ENCODE data around the gene ARL13B. TPM values are rescaled to one million over a fixed set of nuclear protein-coding genes. Genes with fewer than 3 reads are reported as not detected.

Gene ARL13B
- total and polyA plus RNA-seq, 10 of the 15 experiments (the other 5 are each of a cell fraction or from before 2014, with no cell fraction given) = 3.0 to 10.4 (median 7.9) TPM

GRCh38 chr3:94063496-94064119 lies 83.7 kb downstream of the ARL13B start:
- intact Hi-C loops (cut with micrococcal nuclease; ENCODE audit: unreplicated experiment) = no loop called here
- Histone ChIP-seq H3K9me3 (replicated peaks; ENCODE audit: control insufficient read depth, insufficient read depth, low read length) (peaks cover 14% of the 10 kb centered on the region; the same call in 2 of the 3 replicates), H3K27ac (ENCODE audit: control insufficient read depth, insufficient read depth) (peak overlapping the region; percentile 100), H4K20me1 (ENCODE audit: control insufficient read depth, insufficient read depth) (no peaks in the 10 kb centered on the region), H3K4me3 (peak overlapping the region; percentile 84), H3K79me2 (ENCODE audit: control insufficient read depth, insufficient read depth, low read length) (peaks cover 49% of the 10 kb centered on the region), H3K9ac (ENCODE audit: control insufficient read depth, insufficient read depth, low read length) (peak overlapping the region; percentile 99), H3K4me1 (ENCODE audit: control insufficient read depth, insufficient read depth, low read length) (no peaks in the 10 kb centered on the region), H3K27me3 (replicated peaks in 1 of 2; ENCODE audit: control insufficient read depth in 2 of 2, insufficient read depth in 2 of 2, low read length in 1 of 2) (no peaks in the 10 kb centered on the region), H3K4me2 (ENCODE audit: control insufficient read depth, insufficient read depth) (peak overlapping the region; percentile 86), H3K36me3 (ENCODE audit: control insufficient read depth in 2 of 2, insufficient read depth in 2 of 2, low read length in 1 of 2) (peaks cover 0 to 24% of the 10 kb centered on the region in 2 experiments; a peak in 2 of 4 replicates), H2AFZ (ENCODE audit: control insufficient read depth, low read depth, low read length) (peak overlapping the region; percentile 96)
- SMC1A ChIA-PET (ENCODE audit: uncharacterized antibody, unreplicated experiment) = interaction anchor here (0.6 to 2.0 kb wide), 13 partner anchors 8 to 186 kb away, joined by 3 to 21 read pairs (median 4); partner anchors contain the start of gene ARL13B
- no peak for FAIRE-seq
- BruUV-seq (replicated peaks) = no TSS peak
- RAD21 ChIA-PET (ENCODE audit: unreplicated experiment) = interaction anchor here (0.6 to 2.3 kb wide), 8 partner anchors 7 to 65 kb away, joined by 3 to 24 read pairs (median 6); no protein-coding TSS in a partner anchor
- DNase-seq (ENCODE audit: low read depth, low spot score) = no peak
- 0 out of 3 replicates have a peak, but pooled peaks have one; percentile 8 for ATAC-seq
- POLR2A ChIA-PET = interaction anchor here (0.6 to 2.5 kb wide), 5 partner anchors 8 to 174 kb away, joined by 3 to 30 read pairs (median 3); no protein-coding TSS in a partner anchor
- TF ChIP-seq ZNF687 (IDR thresholded peaks at IDR 0.05) (0 out of 2 replicates have a peak, but pooled peaks have one; percentile 3), SIX5 (IDR thresholded peaks at IDR 0.05; ENCODE audit: low read depth, low read length, severe bottlenecking) (no peak), MLLT1 (IDR thresholded peaks at IDR 0.05) (peak; percentile 74; the same call in 1 of the 2 replicates)
- CTCF ChIA-PET = interaction anchor here (0.6 to 11.1 kb wide), 8 partner anchors 8 to 186 kb away, joined by 3 to 164 read pairs (median 6); no protein-coding TSS in a partner anchor
- in situ Hi-C loops (cut with MboI) = no loop called here
- WGBS (ENCODE audit: insufficient coverage, insufficient replicate concordance, low lambda C conversion rate, missing lambda C conversion rate) = 34% methylated on average over 17 of the region's 17 CpGs
